HG02884 (cell line): ENCODE measurements around the gene ATP5PF.
"Not testable (repeated sequence)": the region's sequence is repeated elsewhere in the genome, so short reads cannot be mapped to it uniquely, and the experiment has no call there.

Experiments used
- ATAC-seq: cut with Tn5 transposase; IDR thresholded peaks from one replicate; pipeline ENCODE4 v1.9.1; 2021; ENCODE audit warnings: mild to moderate bottlenecking, moderate library complexity; ENCODE audit not compliant: unreplicated experiment

Gene ATP5PF

GRCh38 chr21:25732091-25732760, 2.5 kb downstream of the ATP5PF start:
- ATAC-seq: no peak

DNA sequence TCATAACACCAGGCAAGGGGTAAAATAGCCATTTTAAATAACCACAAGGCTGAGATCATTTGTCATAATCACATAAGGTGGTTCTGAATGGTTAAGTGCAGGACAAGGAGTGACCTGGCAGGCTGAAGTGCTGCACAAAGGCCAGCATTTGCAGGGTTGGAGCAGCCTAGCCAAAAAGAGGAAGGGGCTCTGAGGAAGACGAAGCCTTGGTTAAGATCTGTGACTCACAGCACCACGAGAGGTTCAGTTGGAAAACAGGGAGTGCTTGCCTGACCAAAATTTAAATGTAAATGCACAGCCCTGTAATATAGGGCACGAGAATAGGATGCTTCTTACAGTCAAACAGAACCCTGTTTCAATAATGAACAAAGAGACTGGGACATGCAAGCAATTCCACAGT, 12.1 kb downstream of the ATP5PF start:
- no peak for ATAC-seq

GRCh38 chr21:25721987-25722386, 12.7 kb downstream of the ATP5PF start:
- no peak for ATAC-seq

DNA sequence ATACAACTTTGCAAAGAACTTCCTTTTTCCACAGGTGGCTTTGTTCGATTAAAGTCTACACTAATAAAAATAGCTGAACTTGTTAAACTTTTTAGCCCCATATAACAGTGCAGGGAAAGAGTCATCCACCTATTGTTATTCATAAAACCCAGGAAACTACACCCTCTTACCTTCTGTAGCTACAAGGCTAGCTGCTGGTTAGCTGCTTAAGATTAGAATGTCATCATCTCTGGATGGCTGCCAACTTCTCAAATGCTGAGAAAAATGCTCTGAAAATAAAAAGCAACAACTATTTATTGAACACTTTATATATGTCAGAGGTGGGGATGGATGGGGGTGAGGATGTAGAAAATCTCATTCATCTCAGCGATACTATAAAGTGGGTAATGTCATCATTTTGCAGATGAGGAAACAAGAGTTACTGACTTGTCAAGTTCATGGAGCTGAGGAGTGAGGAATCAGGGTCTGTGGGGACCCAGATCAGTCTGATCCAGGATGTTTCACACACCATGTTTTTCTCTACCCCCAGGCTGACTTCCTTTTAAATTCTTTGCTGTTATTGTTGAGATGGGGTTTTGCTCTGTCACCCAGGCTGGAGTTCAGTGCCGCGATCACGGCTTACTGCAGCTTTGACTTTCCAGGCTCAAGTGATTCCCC, 17.1 kb downstream of the ATP5PF start:
- ATAC-seq: no peak

DNA sequence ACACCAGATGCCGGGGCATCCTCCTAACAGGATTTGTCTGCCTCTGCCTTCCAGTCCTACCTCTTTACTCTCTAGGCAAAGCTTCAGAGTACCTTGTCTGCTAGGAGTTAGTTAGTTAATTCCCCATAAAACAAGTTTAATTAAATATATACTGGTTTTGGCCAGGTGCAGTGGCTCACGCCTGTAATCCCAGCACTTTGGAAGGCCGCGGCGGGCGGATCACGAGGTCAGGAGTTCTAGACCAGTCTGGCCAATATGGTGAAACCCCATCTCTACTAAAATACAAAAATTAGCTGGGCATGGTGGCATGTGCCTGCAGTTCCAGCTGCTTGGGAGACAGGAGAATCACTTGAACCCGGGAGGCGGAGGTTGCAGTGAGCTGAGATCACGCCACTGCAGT, 20.6 kb downstream of the ATP5PF start:
- not testable (repeated sequence) for ATAC-seq

- no peak for ATAC-seq
These were observed 24.2 kb downstream of the ATP5PF start for GRCh38 chr21:25710550-25710949.

GRCh38 chr21:25709684-25710265, 24.9 kb downstream of the ATP5PF start:
- ATAC-seq: no peak

DNA sequence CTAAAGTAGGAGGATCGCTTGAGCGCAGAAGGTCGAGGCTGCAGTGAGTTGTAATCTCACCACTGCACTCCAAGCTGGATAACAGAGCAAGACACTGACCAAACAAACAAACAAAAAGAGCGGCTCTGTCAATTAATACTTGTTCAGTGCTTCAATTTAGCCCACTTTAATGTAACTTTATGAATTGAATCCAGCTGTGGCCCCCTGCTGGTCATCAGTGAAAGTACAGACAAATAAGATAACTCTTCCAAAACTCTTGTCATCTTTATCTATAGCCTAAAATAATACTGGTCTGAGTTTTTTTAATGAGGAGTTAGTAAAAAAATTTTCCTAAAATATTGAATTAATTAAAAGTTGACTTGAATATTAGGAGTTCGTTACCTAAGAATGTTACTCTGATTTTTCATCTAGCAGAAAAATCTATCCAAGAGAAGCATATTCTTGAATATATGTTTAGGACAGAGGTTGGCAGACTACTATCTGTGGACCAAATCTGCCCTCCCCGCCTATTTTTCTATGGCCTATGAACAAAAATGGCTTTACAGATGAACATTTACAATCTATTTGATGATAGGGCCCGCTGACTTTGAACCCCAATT, 26.1 kb downstream of the ATP5PF start:
- ATAC-seq: peak; percentile 52

- ATAC-seq: no peak
These were observed 33.2 kb downstream of the ATP5PF start for GRCh38 chr21:25701529-25701928.

GRCh38 chr21:25700741-25701140, 34.0 kb downstream of the ATP5PF start:
- ATAC-seq: no peak

GRCh38 chr21:25695461-25695860, 39.2 kb downstream of the ATP5PF start:
- ATAC-seq: not testable (repeated sequence)

GRCh38 chr21:25691976-25692375, 42.7 kb downstream of the ATP5PF start:
- no peak for ATAC-seq

- ATAC-seq: no peak
These were observed 45.5 kb downstream of the ATP5PF start for GRCh38 chr21:25689226-25689625.

GRCh38 chr21:25688275-25689155, 46.2 kb downstream of the ATP5PF start:
- no peak for ATAC-seq

GRCh38 chr21:25687787-25688186, 46.9 kb downstream of the ATP5PF start:
- no peak for ATAC-seq

DNA sequence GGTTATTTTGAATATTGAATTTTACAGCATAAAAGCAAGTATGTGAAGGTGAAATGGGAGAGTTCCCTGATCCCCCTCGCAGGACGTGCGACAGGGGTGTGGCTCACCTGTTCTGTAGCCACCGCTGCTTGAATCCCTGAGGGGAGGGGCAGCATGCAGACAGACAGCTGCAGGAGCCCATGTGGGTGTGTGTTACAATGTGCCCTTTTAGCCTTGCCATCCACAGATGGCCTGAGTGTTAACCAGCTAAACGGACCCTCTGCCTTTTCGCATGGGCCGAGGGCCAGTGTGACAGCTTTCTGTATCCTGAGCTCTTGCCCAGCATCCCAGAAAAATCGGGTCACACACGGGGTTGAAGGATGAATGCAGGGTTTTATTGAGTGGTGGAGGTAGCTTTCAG, 52.3 kb downstream of the ATP5PF start:
- no peak for ATAC-seq

GRCh38 chr21:25676451-25676850, 58.3 kb downstream of the ATP5PF start:
- no peak for ATAC-seq
